HG03108 (cell line): Measurements from ENCODE around the gene RPS6KB2.

Experiments
- ATAC-seq: cut with Tn5 transposase; IDR thresholded peaks from one replicate; pipeline ENCODE4 v1.9.1; 2021; ENCODE audit warnings: moderate library complexity; ENCODE audit not compliant: unreplicated experiment

Gene RPS6KB2

GRCh38 chr11:67428052-67429001, at the start of gene RPS6KB2:
RPS6KB2 (plus strand) TSS chr11:67428494; CDS start chr11:67428546, 52 bp downstream.
- ATAC-seq: peak; percentile 71

- ATAC-seq: no peak
Observed at GRCh38 chr11:67378544-67378943, 49.8 kb upstream of the RPS6KB2 start.

- ATAC-seq: no peak
Observed at GRCh38 chr11:67379061-67380058, 48.9 kb upstream of the RPS6KB2 start.

- ATAC-seq: no peak
Observed at GRCh38 chr11:67381244-67381972, 46.9 kb upstream of the RPS6KB2 start.

GRCh38 chr11:67382276-67383136, 45.8 kb upstream of the RPS6KB2 start:
- peak; percentile 42 for ATAC-seq

- no peak for ATAC-seq
Observed at GRCh38 chr11:67384851-67385366, 43.4 kb upstream of the RPS6KB2 start.

GRCh38 chr11:67387069-67387468, 41.2 kb upstream of the RPS6KB2 start:
- ATAC-seq: no peak

- no peak for ATAC-seq
Observed at GRCh38 chr11:67387518-67387917, 40.8 kb upstream of the RPS6KB2 start.

GRCh38 chr11:67389477-67389876, 38.8 kb upstream of the RPS6KB2 start:
- ATAC-seq: no peak

- ATAC-seq: peak; percentile 8
Observed at GRCh38 chr11:67390947-67391303, 37.4 kb upstream of the RPS6KB2 start.

GRCh38 chr11:67391304-67392182, 36.8 kb upstream of the RPS6KB2 start, which contains the start of gene RAD9A:
RAD9A (plus strand) TSS chr11:67391986; CDS start chr11:67392045, 59 bp downstream.
- ATAC-seq: peak; percentile 38

- ATAC-seq: no peak
Observed at GRCh38 chr11:67392183-67392715, 36.0 kb upstream of the RPS6KB2 start.

GRCh38 chr11:67393437-67393836, 34.9 kb upstream of the RPS6KB2 start:
- ATAC-seq: no peak

- no peak for ATAC-seq
Observed at GRCh38 chr11:67393990-67394389, 34.3 kb upstream of the RPS6KB2 start.

GRCh38 chr11:67395555-67396258, 32.6 kb upstream of the RPS6KB2 start:
- ATAC-seq: no peak

GRCh38 chr11:67396259-67396581, 32.1 kb upstream of the RPS6KB2 start:
- no peak for ATAC-seq

GRCh38 chr11:67396587-67397389, 31.5 kb upstream of the RPS6KB2 start:
- no peak for ATAC-seq
